HepG2 (cell line): ENCODE data around the gene ARL6. TPM values are rescaled to one million over a fixed set of nuclear protein-coding genes. Genes with fewer than 3 reads are reported as not detected.

ENCODE experiments used
- ATAC-seq: fragments of 200-7000 bp; cut with Tn5 transposase; 3 replicates; pipeline ENCODE4 v1.9.1; 2020; ENCODE audit warnings: mild to moderate bottlenecking, moderate library complexity
- BruUV-seq: library from RNA; stranded (reverse); fragments of 400-500 nt; replicated peaks from 2 replicates; lab custom pipeline; 2021; lab: Mats Ljungman, UMichigan
- CTCF ChIA-PET: fragments of 300-600 bp; formaldehyde crosslinking; extraction: SDS; loops from one replicate; lab custom pipeline; 2021; ENCODE audit warnings: low total read pairs, inconsistent platforms, low intra/inter-chr PET ratio; lab: Yijun Ruan, JAX
- POLR2A ChIA-PET: fragments of 350-600 bp; sonication (Branson Sonifier 250); formaldehyde crosslinking; loops from one replicate; lab custom pipeline; 2020; ENCODE audit warnings: antibody characterized with exemption, inconsistent platforms; lab: Yijun Ruan, JAX
- DNase-seq: peaks from one replicate; pipeline ENCODE4 v3.0.0-alpha.2; 2015; ENCODE audit warnings: low spot score
- FAIRE-seq: peaks from 3 replicates; lab custom pipeline; 2011; peaks lifted over from hg19 to GRCh38; lab: Jason Lieb, UNC
- H2AFZ ChIP-seq: one replicate; pipeline ENCODE4 v1.6.1; 2011; ENCODE audit warnings: low read length, inconsistent platforms
- H3K27ac ChIP-seq: fragments of 300-600 bp; 3 replicates; pipeline ENCODE4 v1.8.0; 2011; ENCODE audit warnings: mixed run types, mild to moderate bottlenecking, mixed read lengths, low read length, inconsistent platforms; ENCODE audit not compliant: insufficient read depth; ENCODE audit errors: extremely low read length
- H3K27me3 ChIP-seq, 2 experiments: fragments of 200-600 bp in 1 of 2; 2 replicates in 1 of 2; 3 replicates in 1 of 2; pipeline versions ENCODE4 v1.6.0 to v1.8.0; 2011; ENCODE audit warnings: low read length in 2 of 2, mild to moderate bottlenecking in 2 of 2, moderate library complexity in 2 of 2, inconsistent platforms in 1 of 2; ENCODE audit not compliant: insufficient read depth in 2 of 2, control insufficient read depth in 1 of 2
- H3K36me3 ChIP-seq, 2 experiments: fragments of 200-600 bp in 1 of 2; replicated peaks in 1 of 2; 2 replicates in 1 of 2; 3 replicates in 1 of 2; pipeline versions ENCODE4 v1.5.1 to v1.8.0; 2011; ENCODE audit warnings: low read length in 2 of 2, inconsistent platforms in 1 of 2; ENCODE audit not compliant: insufficient read depth in 2 of 2, control insufficient read depth in 1 of 2
- H3K4me1 ChIP-seq: 2 replicates; pipeline ENCODE4 v1.5.1; 2012; ENCODE audit warnings: low read length, inconsistent platforms; ENCODE audit not compliant: insufficient read depth
- H3K4me2 ChIP-seq: 2 replicates; pipeline ENCODE4 v1.6.0; 2011; ENCODE audit warnings: low read depth, low read length, inconsistent platforms
- H3K4me3 ChIP-seq, 3 experiments: fragments of 200-600 bp in 1 of 3; sonication (generic), shearing (Covaris generic) in 1 of 3; replicated peaks in 1 of 3; 2 replicates each; pipeline ENCODE4 v1.5.1; 2011 to 2016; ENCODE audit warnings: low read length in 3 of 3, inconsistent platforms in 2 of 3, low read depth in 2 of 3, mild to moderate bottlenecking in 2 of 3, control low read depth in 1 of 3, mixed read lengths in 1 of 3; ENCODE audit not compliant: insufficient read depth in 1 of 3
- H3K79me2 ChIP-seq: one replicate; pipeline ENCODE4 v1.6.1; 2011; ENCODE audit warnings: low read length, inconsistent platforms; ENCODE audit not compliant: insufficient read depth
- H3K9ac ChIP-seq: 2 replicates; pipeline ENCODE4 v1.6.0; 2011; ENCODE audit warnings: mild to moderate bottlenecking, low read depth, low read length, inconsistent platforms; ENCODE audit not compliant: insufficient read depth
- H3K9me3 ChIP-seq: 2 replicates; pipeline ENCODE4 v1.5.1; 2012; ENCODE audit warnings: mild to moderate bottlenecking, low read length
- H4K20me1 ChIP-seq: 2 replicates; pipeline ENCODE4 v1.6.0; 2011; ENCODE audit warnings: inconsistent platforms, mild to moderate bottlenecking, low read length, moderate library complexity; ENCODE audit not compliant: insufficient read depth
- ELF1 ChIP-seq: sonication (generic); formaldehyde crosslinking; IDR thresholded peaks from 2 replicates; pipeline ENCODE4 v1.4.0; 2020; ENCODE audit warnings: missing genetic modification reagents
- FOSL2 ChIP-seq: sonication (generic); formaldehyde crosslinking; IDR thresholded peaks from 2 replicates; pipeline ENCODE4 v1.4.0; 2020; ENCODE audit warnings: missing genetic modification reagents
- GFI1 ChIP-seq: sonication (generic); formaldehyde crosslinking; IDR thresholded peaks from 2 replicates; pipeline ENCODE4 v1.5.0; 2020; ENCODE audit warnings: missing genetic modification reagents, mild to moderate bottlenecking, borderline replicate concordance
- POGZ ChIP-seq: sonication (generic); formaldehyde crosslinking; IDR thresholded peaks from 2 replicates; pipeline ENCODE4 v1.4.0; 2020; ENCODE audit warnings: mild to moderate bottlenecking, missing genetic modification reagents
- SRSF4 ChIP-seq: fragments of 200-400 bp; formaldehyde crosslinking; IDR thresholded peaks from one replicate; pipeline ENCODE4 v1.6.1; 2018; ENCODE audit warnings: mild to moderate bottlenecking, low read depth, low read length, moderate library complexity; ENCODE audit not compliant: poor library complexity, severe bottlenecking
- ZMYM4 ChIP-seq: sonication (generic); formaldehyde crosslinking; IDR thresholded peaks from 2 replicates; pipeline ENCODE4 v1.8.1; 2023; ENCODE audit warnings: mild to moderate bottlenecking, missing genetic modification reagents
- ZNF773 ChIP-seq: sonication (generic); formaldehyde crosslinking; IDR thresholded peaks from 2 replicates; pipeline ENCODE4 v1.4.0; 2020; ENCODE audit warnings: missing genetic modification reagents, borderline replicate concordance
- WGBS: methylation state at CpG from one replicate; pipeline ENCODE4 v1.1.6; 2017; ENCODE audit warnings: low lambda C conversion rate; 5-methylcytosine and 5-hydroxymethylcytosine counted together
- in situ Hi-C: cut with HindIII; loops from 2 replicates; pipeline ENCODE4 v1.10.0; 2017; ENCODE audit warnings: low pct_unique_long_range_greater_than_20kb; ENCODE audit not compliant: extremely low pct_ligation_motif_present
- intact Hi-C: fragments of 100-400 bp; cut with micrococcal nuclease; formaldehyde crosslinking; loops from one replicate; pipeline ENCODE4 v1.10.0; 2022; ENCODE audit not compliant: unreplicated experiment
- polyA plus RNA-seq, 8 experiments: library from polyadenylated mRNA; depleted of rRNA in 3 of 8; stranded (reverse) in 7 of 8; unstranded in 1 of 8; fragments of >200 nt; fragmentation: Illumina TruSeq in 4 of 8; extraction: Trizol in 4 of 8; gene quantifications; 2 replicates each; pipeline versions ENCODE4 v1.2.1 to v1.2.3, GENCODE V29; 2011 to 2016; ENCODE audit warnings: low read depth in 4 of 8, missing spikeins in 1 of 8, mixed read lengths in 1 of 8; ENCODE audit not compliant: insufficient read depth in 1 of 8
- total RNA-seq, 5 experiments: library from RNA; depleted of rRNA; stranded (reverse); fragments of >200 nt; fragmentation: Illumina TruSeq; extraction: Trizol; gene quantifications; 2 replicates each; pipeline ENCODE4 v1.2.3, GENCODE V29; 2016; ENCODE audit warnings: low read depth in 1 of 5
- TF ChIP-seq, protein P1 (sequence below): sonication (generic); formaldehyde crosslinking; IDR thresholded peaks from 2 replicates; pipeline ENCODE4 v1.4.0; 2020; ENCODE audit warnings: mild to moderate bottlenecking, missing genetic modification reagents
- TF ChIP-seq, protein P2 (sequence below): sonication (generic); formaldehyde crosslinking; IDR thresholded peaks from 2 replicates; pipeline ENCODE4 v1.4.0; 2020; ENCODE audit warnings: mild to moderate bottlenecking, missing genetic modification reagents
- TF ChIP-seq, protein P3 (sequence below): sonication (generic); formaldehyde crosslinking; IDR thresholded peaks from 2 replicates; pipeline ENCODE4 v1.9.0; 2021; ENCODE audit warnings: missing genetic modification reagents, borderline replicate concordance
- TF ChIP-seq, protein P4 (sequence below): sonication (generic); formaldehyde crosslinking; IDR thresholded peaks from 2 replicates; pipeline ENCODE4 v1.4.0; 2020; ENCODE audit warnings: missing genetic modification reagents
- TF ChIP-seq, protein P5 (sequence below): sonication (generic); formaldehyde crosslinking; IDR thresholded peaks from 2 replicates; pipeline ENCODE4 v1.5.0; 2020; ENCODE audit warnings: mild to moderate bottlenecking, low read depth, missing genetic modification reagents, borderline replicate concordance
- TF ChIP-seq, protein P6 (sequence below): sonication (generic); formaldehyde crosslinking; IDR thresholded peaks from 2 replicates; pipeline ENCODE4 v1.5.0; 2020; ENCODE audit warnings: missing genetic modification reagents, mild to moderate bottlenecking, borderline replicate concordance
- TF ChIP-seq, protein P7 (sequence below): sonication (generic); formaldehyde crosslinking; IDR thresholded peaks from 2 replicates; pipeline ENCODE4 v1.4.0; 2020; ENCODE audit warnings: missing genetic modification reagents, mild to moderate bottlenecking, borderline replicate concordance

Gene ARL6
- total and polyA plus RNA-seq, 2 of the 13 experiments (the other 11 are each of a cell fraction or from before 2014, with no cell fraction given): 1.3 to 3.7 TPM

DNA sequence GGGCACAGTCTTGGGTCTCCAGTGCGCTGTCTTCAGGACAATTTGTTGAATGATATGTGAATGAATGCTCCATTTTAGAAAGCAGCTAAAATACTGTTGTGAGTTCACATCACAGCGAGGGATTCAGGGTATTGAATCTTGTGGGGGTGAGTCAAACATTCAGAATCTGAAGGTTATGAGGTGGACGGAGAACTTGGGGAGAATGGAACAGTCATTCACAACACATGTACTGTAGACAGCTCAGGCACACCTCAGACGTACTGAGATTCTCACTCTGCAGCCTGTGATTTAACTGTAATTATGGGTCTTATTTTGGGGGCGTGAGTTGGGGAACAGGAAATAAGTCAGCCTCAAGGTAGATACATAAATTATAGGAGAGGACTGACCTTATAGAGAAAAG is 71.2 kb downstream of the ARL6 start:
- Histone ChIP-seq H3K4me1 (peaks cover 19% of the 10 kb centered on the region), H3K4me3 (no peak overlapping the region), H3K9me3 (no peaks in the 10 kb centered on the region), H2AFZ (no peak overlapping the region), H3K27ac (no peak overlapping the region), H3K27me3 (no peaks in the 10 kb centered on the region), H3K79me2 (peaks cover 3% of the 10 kb centered on the region), H3K4me2 (no peak overlapping the region), H3K36me3 (no peaks in the 10 kb centered on the region), H3K9ac (no peak overlapping the region), H4K20me1 (no peaks in the 10 kb centered on the region)
- 92% methylated on average over 5 of the region's 5 CpGs for WGBS
- CTCF ChIA-PET: no interaction called here
- TF ChIP-seq GFI1 (CRISPR knock-in tag) (no peak), ZNF773 (CRISPR knock-in tag) (no peak), ZMYM4 (CRISPR knock-in tag) (no peak), ELF1 (CRISPR knock-in tag) (no peak), POGZ (CRISPR knock-in tag) (no peak), SRSF4 (no peak), FOSL2 (CRISPR knock-in tag) (no peak)
- TF ChIP-seq, protein P1, sequence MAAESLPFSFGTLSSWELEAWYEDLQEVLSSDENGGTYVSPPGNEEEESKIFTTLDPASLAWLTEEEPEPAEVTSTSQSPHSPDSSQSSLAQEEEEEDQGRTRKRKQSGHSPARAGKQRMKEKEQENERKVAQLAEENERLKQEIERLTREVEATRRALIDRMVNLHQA (CRISPR knock-in tag): no peak
- TF ChIP-seq, protein P2, sequence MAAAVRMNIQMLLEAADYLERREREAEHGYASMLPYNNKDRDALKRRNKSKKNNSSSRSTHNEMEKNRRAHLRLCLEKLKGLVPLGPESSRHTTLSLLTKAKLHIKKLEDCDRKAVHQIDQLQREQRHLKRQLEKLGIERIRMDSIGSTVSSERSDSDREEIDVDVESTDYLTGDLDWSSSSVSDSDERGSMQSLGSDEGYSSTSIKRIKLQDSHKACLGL (CRISPR knock-in tag): no peak
- TF ChIP-seq, protein P3, sequence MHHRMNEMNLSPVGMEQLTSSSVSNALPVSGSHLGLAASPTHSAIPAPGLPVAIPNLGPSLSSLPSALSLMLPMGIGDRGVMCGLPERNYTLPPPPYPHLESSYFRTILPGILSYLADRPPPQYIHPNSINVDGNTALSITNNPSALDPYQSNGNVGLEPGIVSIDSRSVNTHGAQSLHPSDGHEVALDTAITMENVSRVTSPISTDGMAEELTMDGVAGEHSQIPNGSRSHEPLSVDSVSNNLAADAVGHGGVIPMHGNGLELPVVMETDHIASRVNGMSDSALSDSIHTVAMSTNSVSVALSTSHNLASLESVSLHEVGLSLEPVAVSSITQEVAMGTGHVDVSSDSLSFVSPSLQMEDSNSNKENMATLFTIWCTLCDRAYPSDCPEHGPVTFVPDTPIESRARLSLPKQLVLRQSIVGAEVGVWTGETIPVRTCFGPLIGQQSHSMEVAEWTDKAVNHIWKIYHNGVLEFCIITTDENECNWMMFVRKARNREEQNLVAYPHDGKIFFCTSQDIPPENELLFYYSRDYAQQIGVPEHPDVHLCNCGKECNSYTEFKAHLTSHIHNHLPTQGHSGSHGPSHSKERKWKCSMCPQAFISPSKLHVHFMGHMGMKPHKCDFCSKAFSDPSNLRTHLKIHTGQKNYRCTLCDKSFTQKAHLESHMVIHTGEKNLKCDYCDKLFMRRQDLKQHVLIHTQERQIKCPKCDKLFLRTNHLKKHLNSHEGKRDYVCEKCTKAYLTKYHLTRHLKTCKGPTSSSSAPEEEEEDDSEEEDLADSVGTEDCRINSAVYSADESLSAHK (CRISPR knock-in tag): no peak
- TF ChIP-seq, protein P4, sequence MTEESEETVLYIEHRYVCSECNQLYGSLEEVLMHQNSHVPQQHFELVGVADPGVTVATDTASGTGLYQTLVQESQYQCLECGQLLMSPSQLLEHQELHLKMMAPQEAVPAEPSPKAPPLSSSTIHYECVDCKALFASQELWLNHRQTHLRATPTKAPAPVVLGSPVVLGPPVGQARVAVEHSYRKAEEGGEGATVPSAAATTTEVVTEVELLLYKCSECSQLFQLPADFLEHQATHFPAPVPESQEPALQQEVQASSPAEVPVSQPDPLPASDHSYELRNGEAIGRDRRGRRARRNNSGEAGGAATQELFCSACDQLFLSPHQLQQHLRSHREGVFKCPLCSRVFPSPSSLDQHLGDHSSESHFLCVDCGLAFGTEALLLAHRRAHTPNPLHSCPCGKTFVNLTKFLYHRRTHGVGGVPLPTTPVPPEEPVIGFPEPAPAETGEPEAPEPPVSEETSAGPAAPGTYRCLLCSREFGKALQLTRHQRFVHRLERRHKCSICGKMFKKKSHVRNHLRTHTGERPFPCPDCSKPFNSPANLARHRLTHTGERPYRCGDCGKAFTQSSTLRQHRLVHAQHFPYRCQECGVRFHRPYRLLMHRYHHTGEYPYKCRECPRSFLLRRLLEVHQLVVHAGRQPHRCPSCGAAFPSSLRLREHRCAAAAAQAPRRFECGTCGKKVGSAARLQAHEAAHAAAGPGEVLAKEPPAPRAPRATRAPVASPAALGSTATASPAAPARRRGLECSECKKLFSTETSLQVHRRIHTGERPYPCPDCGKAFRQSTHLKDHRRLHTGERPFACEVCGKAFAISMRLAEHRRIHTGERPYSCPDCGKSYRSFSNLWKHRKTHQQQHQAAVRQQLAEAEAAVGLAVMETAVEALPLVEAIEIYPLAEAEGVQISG (CRISPR knock-in tag): no peak
- TF ChIP-seq, protein P5, sequence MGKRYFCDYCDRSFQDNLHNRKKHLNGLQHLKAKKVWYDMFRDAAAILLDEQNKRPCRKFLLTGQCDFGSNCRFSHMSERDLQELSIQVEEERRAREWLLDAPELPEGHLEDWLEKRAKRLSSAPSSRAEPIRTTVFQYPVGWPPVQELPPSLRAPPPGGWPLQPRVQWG: no peak
- TF ChIP-seq, protein P6, sequence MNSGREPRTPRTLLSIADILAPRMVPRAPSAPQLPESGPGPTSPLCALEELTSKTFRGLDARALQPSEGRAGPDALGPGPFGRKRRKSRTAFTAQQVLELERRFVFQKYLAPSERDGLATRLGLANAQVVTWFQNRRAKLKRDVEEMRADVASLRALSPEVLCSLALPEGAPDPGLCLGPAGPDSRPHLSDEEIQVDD (CRISPR knock-in tag): no peak
- TF ChIP-seq, protein P7, sequence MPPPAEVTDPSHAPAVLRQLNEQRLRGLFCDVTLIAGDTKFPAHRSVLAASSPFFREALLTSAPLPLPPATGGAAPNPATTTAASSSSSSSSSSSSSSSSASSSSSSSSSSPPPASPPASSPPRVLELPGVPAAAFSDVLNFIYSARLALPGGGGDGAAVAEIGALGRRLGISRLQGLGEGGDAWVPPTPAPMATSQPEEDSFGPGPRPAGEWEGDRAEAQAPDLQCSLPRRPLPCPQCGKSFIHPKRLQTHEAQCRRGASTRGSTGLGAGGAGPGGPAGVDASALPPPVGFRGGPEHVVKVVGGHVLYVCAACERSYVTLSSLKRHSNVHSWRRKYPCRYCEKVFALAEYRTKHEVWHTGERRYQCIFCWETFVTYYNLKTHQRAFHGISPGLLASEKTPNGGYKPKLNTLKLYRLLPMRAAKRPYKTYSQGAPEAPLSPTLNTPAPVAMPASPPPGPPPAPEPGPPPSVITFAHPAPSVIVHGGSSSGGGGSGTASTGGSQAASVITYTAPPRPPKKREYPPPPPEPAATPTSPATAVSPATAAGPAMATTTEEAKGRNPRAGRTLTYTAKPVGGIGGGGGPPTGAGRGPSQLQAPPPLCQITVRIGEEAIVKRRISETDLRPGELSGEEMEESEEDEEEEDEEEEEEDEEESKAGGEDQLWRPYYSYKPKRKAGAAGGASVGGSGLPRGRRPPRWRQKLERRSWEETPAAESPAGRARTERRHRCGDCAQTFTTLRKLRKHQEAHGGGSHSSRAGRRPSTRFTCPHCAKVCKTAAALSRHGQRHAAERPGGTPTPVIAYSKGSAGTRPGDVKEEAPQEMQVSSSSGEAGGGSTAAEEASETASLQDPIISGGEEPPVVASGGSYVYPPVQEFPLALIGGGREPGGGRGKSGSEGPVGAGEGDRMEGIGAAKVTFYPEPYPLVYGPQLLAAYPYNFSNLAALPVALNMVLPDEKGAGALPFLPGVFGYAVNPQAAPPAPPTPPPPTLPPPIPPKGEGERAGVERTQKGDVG (CRISPR knock-in tag): no peak
- intact Hi-C loops (no loop called here), in situ Hi-C loops (no loop called here)
- no TSS peak for BruUV-seq
- DNase-seq (no peak), ATAC-seq (no peak), FAIRE-seq (no peak)
- POLR2A ChIA-PET: no interaction called here
